ENCODE data around the gene TOE1. TPM values are rescaled to one million over a fixed set of nuclear protein-coding genes. Genes with fewer than 3 reads are reported as not detected.
"Not testable (repeated sequence)": the region's sequence is repeated elsewhere in the genome, so short reads cannot be mapped to it uniquely, and the experiment has no call there.

TOE1 gene
- total RNA-seq, 6 donors from 2014 or later: 5.4 to 16.6 (median 9.1) TPM

- H3K27ac ChIP-seq: no peak overlapping the region
- 94 to 97% methylated on average over 6 of the region's 6 CpGs for WGBS, 2 donors
- H3K4me3 ChIP-seq: no peak overlapping the region
- TF ChIP-seq POLR2A (IDR thresholded peaks at IDR 0.05) (no peak), CTCF (IDR thresholded peaks at IDR 0.05) (no peak), POLR2AphosphoS5 (IDR thresholded peaks at IDR 0.05) (no peak), EP300 (IDR thresholded peaks at IDR 0.05) (no peak)
- H3K4me1 ChIP-seq: no peaks in the 10 kb centered on the region
- H3K36me3 ChIP-seq: no peaks in the 10 kb centered on the region
- no peaks in the 10 kb centered on the region for H3K27me3 ChIP-seq
- ATAC-seq (ENCODE audit: low FRiP score in 2 of 2) (no peak), DNase-seq (no peak)
- H3K9me3 ChIP-seq: no peaks in the 10 kb centered on the region
These were observed 39.6 kb downstream of the TOE1 start for GRCh38 chr1:45379524-45379923.

- DNase-seq: no peak
- Histone ChIP-seq H3K9me3 (no peaks in the 10 kb centered on the region), H3K27me3 (no peaks in the 10 kb centered on the region), H3K36me3 (no peaks in the 10 kb centered on the region), H3K27ac (no peak overlapping the region), H3K4me1 (no peaks in the 10 kb centered on the region), H3K4me3 (no peak overlapping the region)
- TF ChIP-seq EP300 (IDR thresholded peaks at IDR 0.05) (no peak), POLR2A (IDR thresholded peaks at IDR 0.05) (no peak), POLR2AphosphoS5 (IDR thresholded peaks at IDR 0.05) (no peak), CTCF (IDR thresholded peaks at IDR 0.05) (no peak)
- ATAC-seq (ENCODE audit: low FRiP score in 2 of 2): no peak
- 92% methylated on average over 4 of the region's 4 CpGs for WGBS, 2 donors
These were observed 40.2 kb downstream of the TOE1 start for GRCh38 chr1:45380125-45380524.

GRCh38 chr1:45380730-45381129 is 40.8 kb downstream of the TOE1 start:
- Histone ChIP-seq H3K4me3 (no peak overlapping the region), H3K27me3 (no peaks in the 10 kb centered on the region), H3K4me1 (no peaks in the 10 kb centered on the region), H3K27ac (no peak overlapping the region), H3K9me3 (no peaks in the 10 kb centered on the region), H3K36me3 (no peaks in the 10 kb centered on the region)
- ATAC-seq (ENCODE audit: low FRiP score in 2 of 2) (no peak), DNase-seq (no peak)
- WGBS, 2 donors: 90 to 91% methylated on average over 1 of the region's 1 CpG
- no peak for TF ChIP-seq POLR2AphosphoS5 (IDR thresholded peaks at IDR 0.05)
- TF ChIP-seq EP300 (IDR thresholded peaks at IDR 0.05): no peak
- no peak for TF ChIP-seq POLR2A (IDR thresholded peaks at IDR 0.05)
- TF ChIP-seq CTCF (IDR thresholded peaks at IDR 0.05): no peak

- Histone ChIP-seq H3K27ac (no peak overlapping the region), H3K9me3 (no peaks in the 10 kb centered on the region), H3K4me3 (no peak overlapping the region), H3K27me3 (no peaks in the 10 kb centered on the region), H3K36me3 (no peaks in the 10 kb centered on the region), H3K4me1 (no peaks in the 10 kb centered on the region)
- WGBS, 2 donors: 94% methylated on average over 2 of the region's 2 CpGs
- TF ChIP-seq POLR2A (IDR thresholded peaks at IDR 0.05) (no peak), EP300 (IDR thresholded peaks at IDR 0.05) (no peak), POLR2AphosphoS5 (IDR thresholded peaks at IDR 0.05) (no peak), CTCF (IDR thresholded peaks at IDR 0.05) (no peak)
- DNase-seq (no peak), ATAC-seq (ENCODE audit: low FRiP score in 2 of 2) (no peak)
These were observed 41.3 kb downstream of the TOE1 start for GRCh38 chr1:45381243-45381642.

GRCh38 chr1:45383191-45383590 is 43.2 kb downstream of the TOE1 start:
- H3K9me3 ChIP-seq: no peaks in the 10 kb centered on the region
- H3K4me3 ChIP-seq: no peak overlapping the region
- DNase-seq (no peak), ATAC-seq (ENCODE audit: low FRiP score in 2 of 2) (no peak)
- WGBS, 2 donors: 78 to 80% methylated on average over 1 of the region's 1 CpG
- TF ChIP-seq POLR2AphosphoS5 (IDR thresholded peaks at IDR 0.05): no peak
- TF ChIP-seq CTCF (IDR thresholded peaks at IDR 0.05): no peak
- no peak for TF ChIP-seq EP300 (IDR thresholded peaks at IDR 0.05)
- TF ChIP-seq POLR2A (IDR thresholded peaks at IDR 0.05): no peak
- no peak overlapping the region for H3K27ac ChIP-seq
- no peaks in the 10 kb centered on the region for H3K4me1 ChIP-seq
- no peaks in the 10 kb centered on the region for H3K36me3 ChIP-seq
- H3K27me3 ChIP-seq: no peaks in the 10 kb centered on the region

- H3K4me1 ChIP-seq; H3K36me3 ChIP-seq; H3K27me3 ChIP-seq; ATAC-seq (ENCODE audit: low FRiP score in 2 of 2); H3K9me3 ChIP-seq; H3K4me3 ChIP-seq; H3K27ac ChIP-seq; DNase-seq: not testable (repeated sequence)
- 92 to 97% methylated on average over 4 of the region's 4 CpGs for WGBS, 2 donors
These were observed 44.2 kb downstream of the TOE1 start for GRCh38 chr1:45384213-45384612.

All from upper lobe of left lung (tissue), 6 donors.